ENCODE results near the gene SNF8. TPM values are rescaled to one million over a fixed set of nuclear protein-coding genes. Genes with fewer than 3 reads are reported as not detected.

SNF8 gene
- total RNA-seq, 1 donor from 2014 or later: 153 TPM

- Mint-ChIP-seq H3K27ac (ENCODE audit: unreplicated experiment) (peak overlapping the region; percentile 74), H3K4me3 (no peak overlapping the region)
These were observed 15.5 kb downstream of the SNF8 start for GRCh38 chr17:48928876-48929811.

DNA sequence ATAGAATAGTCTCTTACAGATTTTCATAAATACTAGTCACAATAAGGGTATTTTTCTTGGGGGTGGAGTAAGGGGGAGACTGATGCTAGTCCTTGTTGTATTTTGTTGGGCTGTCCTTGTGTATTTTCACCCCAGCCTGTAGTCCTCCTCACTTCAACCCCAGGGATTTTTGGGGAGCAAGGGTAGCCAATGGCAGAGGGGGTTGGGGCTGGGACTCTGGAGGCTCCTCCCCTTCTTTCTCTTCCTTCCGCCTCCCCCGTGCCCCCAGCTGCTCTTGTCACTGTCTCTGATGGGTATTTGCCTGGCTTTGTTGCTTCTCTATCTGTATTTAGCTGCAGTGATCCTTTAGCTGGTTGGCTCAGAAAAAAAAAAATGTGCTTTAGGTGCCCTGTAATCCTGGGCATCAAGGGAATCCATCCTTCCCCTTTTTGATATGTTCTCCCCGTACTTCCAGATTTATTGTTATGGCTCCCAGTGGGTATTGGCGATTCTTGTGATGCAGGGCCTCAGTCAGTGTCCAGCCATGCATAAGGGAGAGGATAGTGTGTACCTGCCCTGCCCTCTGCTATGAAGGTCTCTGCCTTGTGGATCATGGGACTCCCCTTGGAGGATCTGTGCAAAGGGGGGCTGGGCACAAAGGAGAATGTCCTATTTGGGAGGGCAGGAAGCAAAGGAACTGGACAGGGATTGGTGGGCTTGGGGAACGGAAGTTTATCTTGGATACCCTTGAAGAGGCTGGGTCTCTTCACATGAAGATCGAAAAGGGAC lies 16.5 kb downstream of the SNF8 start:
- Mint-ChIP-seq H3K27ac (ENCODE audit: unreplicated experiment) (peak overlapping the region; percentile 59), H3K36me3 (ENCODE audit: low read depth) (peaks cover 25% of the 10 kb centered on the region), H3K9me3 (no peaks in the 10 kb centered on the region), H3K27me3 (ENCODE audit: low read depth) (no peaks in the 10 kb centered on the region), H3K4me3 (peak overlapping the region; percentile 17), H3K4me1 (no peaks in the 10 kb centered on the region)
- TF ChIP-seq CTCF (conservative IDR thresholded peaks at IDR 0.05): no peak
- no peak for DNase-seq (ENCODE audit: low read depth, low spot score)

More at GRCh38 chr17:48928876-48929811, 15.5 kb downstream of the SNF8 start:
- Mint-ChIP-seq H3K4me1 (no peaks in the 10 kb centered on the region), H3K27me3 (ENCODE audit: low read depth) (no peaks in the 10 kb centered on the region), H3K9me3 (no peaks in the 10 kb centered on the region), H3K36me3 (ENCODE audit: low read depth) (peaks cover 28% of the 10 kb centered on the region)
- no peak for TF ChIP-seq CTCF (conservative IDR thresholded peaks at IDR 0.05)
- DNase-seq (ENCODE audit: low read depth, low spot score): no peak

- Mint-ChIP-seq H3K9me3 (no peaks in the 10 kb centered on the region), H3K36me3 (ENCODE audit: low read depth) (peaks cover 31% of the 10 kb centered on the region), H3K4me1 (no peaks in the 10 kb centered on the region), H3K4me3 (peak overlapping the region; percentile 10), H3K27ac (ENCODE audit: unreplicated experiment) (no peak overlapping the region), H3K27me3 (ENCODE audit: low read depth) (no peaks in the 10 kb centered on the region)
- TF ChIP-seq CTCF (conservative IDR thresholded peaks at IDR 0.05): no peak
- no peak for DNase-seq (ENCODE audit: low read depth, low spot score)
These were observed 18.7 kb downstream of the SNF8 start for GRCh38 chr17:48925991-48926342.

DNA sequence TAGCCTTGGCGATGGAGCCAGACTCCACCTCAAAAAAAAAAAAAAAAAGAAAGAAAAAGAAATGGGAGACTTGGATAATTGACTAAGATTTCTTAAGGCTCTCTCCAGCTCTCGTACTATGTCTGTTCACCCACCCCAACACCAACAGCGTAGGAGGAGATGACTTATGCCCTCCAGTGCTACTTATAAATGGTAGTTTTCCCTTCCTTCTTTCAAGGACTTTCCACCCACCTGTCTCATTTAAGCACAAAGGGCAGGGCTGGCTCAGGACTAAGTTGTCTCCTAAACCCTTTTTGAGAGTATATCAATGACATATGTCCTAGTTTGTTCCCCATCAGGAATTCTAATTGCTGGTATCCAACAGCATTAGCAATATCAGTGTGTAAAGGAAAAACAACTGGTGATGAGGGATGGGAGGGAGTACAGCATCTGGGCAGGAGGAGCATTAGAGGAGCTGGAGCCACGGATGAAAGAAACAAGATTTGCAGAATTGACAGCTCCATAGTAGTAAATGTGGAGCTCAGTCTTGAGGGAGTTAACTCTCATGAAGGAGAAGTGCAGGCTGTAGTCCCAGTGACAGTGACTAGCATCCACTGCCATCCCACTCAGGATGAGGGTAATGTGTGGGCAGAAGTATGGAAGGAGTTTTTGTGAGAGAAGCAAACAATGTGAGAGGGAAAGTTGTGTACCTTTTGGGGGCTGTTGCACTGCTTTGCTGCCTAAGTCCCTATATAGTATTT lies 19.2 kb downstream of the SNF8 start:
- DNase-seq (ENCODE audit: low read depth, low spot score): no peak
- H3K27ac Mint-ChIP-seq (ENCODE audit: unreplicated experiment): no peak overlapping the region
- H3K4me1 Mint-ChIP-seq: no peaks in the 10 kb centered on the region
- no peaks in the 10 kb centered on the region for H3K9me3 Mint-ChIP-seq
- no peak for TF ChIP-seq CTCF (conservative IDR thresholded peaks at IDR 0.05)
- peak overlapping the region; percentile 10 for H3K4me3 Mint-ChIP-seq
- no peaks in the 10 kb centered on the region for H3K27me3 Mint-ChIP-seq (ENCODE audit: low read depth)
- H3K36me3 Mint-ChIP-seq (ENCODE audit: low read depth): peaks cover 33% of the 10 kb centered on the region
